ENCODE data around the gene KIF14. TPM values are rescaled to one million over a fixed set of nuclear protein-coding genes. Genes with fewer than 3 reads are reported as not detected.

The KIF14 gene
- total and polyA plus RNA-seq, 2 of the 4 experiments (the other 2 are of a cell fraction): 2.3 to 4.7 TPM

DNA sequence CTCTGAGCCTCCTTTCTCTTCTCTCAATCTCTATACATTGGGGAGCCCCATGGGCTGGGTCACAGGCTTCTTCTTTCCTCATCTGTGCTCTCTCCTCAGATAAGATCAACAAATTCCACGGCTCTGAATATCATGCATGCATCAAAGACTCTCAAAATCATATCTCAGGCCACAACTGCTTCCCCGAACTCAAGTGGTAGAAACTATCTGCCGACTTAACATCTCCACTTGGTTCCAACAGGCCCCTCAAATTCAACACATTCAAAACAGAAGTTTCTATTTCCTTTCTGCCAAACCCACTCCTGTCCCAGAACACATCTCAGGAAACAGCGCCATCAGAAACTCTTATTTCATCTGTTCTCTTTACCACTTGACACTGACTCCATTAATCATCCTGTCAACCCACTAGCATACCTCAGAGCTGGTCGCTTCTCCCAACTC, 32.5 kb upstream of the KIF14 start:
- no peak overlapping the region for H3K18ac ChIP-seq (ENCODE audit: low read depth, low read length)
- no peak overlapping the region for H3K4me3 ChIP-seq (ENCODE audit: insufficient read depth, low read depth, low read length)
- H2BK15ac ChIP-seq (ENCODE audit: low read depth, low read length): no peak overlapping the region
- H3K56ac ChIP-seq (ENCODE audit: extremely low read depth, insufficient read depth, low read length): no peak overlapping the region
- no peaks in the 10 kb centered on the region for H3K4me1 ChIP-seq (ENCODE audit: control insufficient read depth, insufficient read depth, low read length)
- H2BK120ac ChIP-seq (ENCODE audit: low read depth, low read length): no peak overlapping the region
- no peak overlapping the region for H3K14ac ChIP-seq (replicated peaks; ENCODE audit: low read depth, low read length)
- no peak overlapping the region for H4K91ac ChIP-seq (ENCODE audit: insufficient read depth, low read depth, low read length)
- intact Hi-C loops (cut with micrococcal nuclease): no loop called here
- H3K9me3 ChIP-seq (ENCODE audit: control insufficient read depth, insufficient read depth, low read length): no peaks in the 10 kb centered on the region
- DNase-seq: no peak
- dilution Hi-C loops (cut with HindIII; ENCODE audit: low sequenced_read_pairs, unreplicated experiment): no loop called here
- no peak overlapping the region for H2BK20ac ChIP-seq (ENCODE audit: low read depth, low read length)
- no TSS peak for BruUV-seq (replicated peaks)
- no peak overlapping the region for H3K9ac ChIP-seq (ENCODE audit: low read depth, low read length)
- no peak for ATAC-seq (ENCODE audit: low read depth)
- no peak overlapping the region for H3K4me2 ChIP-seq (ENCODE audit: low read depth, low read length)
- no peak overlapping the region for H2BK5ac ChIP-seq (ENCODE audit: low read depth, low read length, poor library complexity, severe bottlenecking)
- H3K23ac ChIP-seq (ENCODE audit: low read depth, low read length): no peak overlapping the region
- no peak overlapping the region for H4K5ac ChIP-seq (ENCODE audit: low read depth, low read length)
- H4K20me1 ChIP-seq (ENCODE audit: insufficient read depth, low read length): no peaks in the 10 kb centered on the region
- ChIA-PET CTCF (no interaction called here), POLR2A (ENCODE audit: unreplicated experiment) (no interaction called here)
- H3K4ac ChIP-seq (ENCODE audit: low read depth, low read length): no peak overlapping the region
- WGBS, 2 experiments (ENCODE audit: extremely low coverage in 2 of 2, insufficient read length in 1 of 2): 80% methylated on average over 5 of the region's 5 CpGs; no CpG with 5 or more reads in 1 of the 2 experiments
- no peak overlapping the region for H2AFZ ChIP-seq (replicated peaks; ENCODE audit: low read length, poor library complexity)
- no peak for TF ChIP-seq RAD21 (IDR thresholded peaks at IDR 0.05; ENCODE audit: low read length)
- TF ChIP-seq, protein P1, sequence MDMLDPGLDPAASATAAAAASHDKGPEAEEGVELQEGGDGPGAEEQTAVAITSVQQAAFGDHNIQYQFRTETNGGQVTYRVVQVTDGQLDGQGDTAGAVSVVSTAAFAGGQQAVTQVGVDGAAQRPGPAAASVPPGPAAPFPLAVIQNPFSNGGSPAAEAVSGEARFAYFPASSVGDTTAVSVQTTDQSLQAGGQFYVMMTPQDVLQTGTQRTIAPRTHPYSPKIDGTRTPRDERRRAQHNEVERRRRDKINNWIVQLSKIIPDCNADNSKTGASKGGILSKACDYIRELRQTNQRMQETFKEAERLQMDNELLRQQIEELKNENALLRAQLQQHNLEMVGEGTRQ (IDR thresholded peaks at IDR 0.05; ENCODE audit: low read depth, low read length): no peak
- no peak for TF ChIP-seq MAZ (IDR thresholded peaks at IDR 0.05; ENCODE audit: borderline replicate concordance, low read depth, low read length)
- TF ChIP-seq, protein P2, sequence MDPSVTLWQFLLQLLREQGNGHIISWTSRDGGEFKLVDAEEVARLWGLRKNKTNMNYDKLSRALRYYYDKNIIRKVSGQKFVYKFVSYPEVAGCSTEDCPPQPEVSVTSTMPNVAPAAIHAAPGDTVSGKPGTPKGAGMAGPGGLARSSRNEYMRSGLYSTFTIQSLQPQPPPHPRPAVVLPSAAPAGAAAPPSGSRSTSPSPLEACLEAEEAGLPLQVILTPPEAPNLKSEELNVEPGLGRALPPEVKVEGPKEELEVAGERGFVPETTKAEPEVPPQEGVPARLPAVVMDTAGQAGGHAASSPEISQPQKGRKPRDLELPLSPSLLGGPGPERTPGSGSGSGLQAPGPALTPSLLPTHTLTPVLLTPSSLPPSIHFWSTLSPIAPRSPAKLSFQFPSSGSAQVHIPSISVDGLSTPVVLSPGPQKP (IDR thresholded peaks at IDR 0.05; ENCODE audit: borderline replicate concordance, low read depth, low read length): no peak
- TF ChIP-seq BHLHE40 (IDR thresholded peaks at IDR 0.05; ENCODE audit: low read depth, low read length): no peak
- no peak for TF ChIP-seq CEBPB (IDR thresholded peaks at IDR 0.05; ENCODE audit: low read depth, low read length)
- TF ChIP-seq MXI1 (IDR thresholded peaks at IDR 0.05; ENCODE audit: borderline replicate concordance, low read depth, low read length): no peak
- TF ChIP-seq CHD1 (IDR thresholded peaks at IDR 0.05; ENCODE audit: low read depth, low read length): no peak
- no peak for TF ChIP-seq NFE2L2 (IDR thresholded peaks at IDR 0.05; ENCODE audit: low read depth, low read length)
- TF ChIP-seq SMC3 (IDR thresholded peaks at IDR 0.05; ENCODE audit: low read depth, low read length): no peak
- no peak overlapping the region for H3K27ac ChIP-seq (ENCODE audit: insufficient read depth, low read length)
- H3K36me3 ChIP-seq (ENCODE audit: control insufficient read depth, insufficient read depth, low read length): peaks cover 16% of the 10 kb centered on the region
- H3K79me1 ChIP-seq (ENCODE audit: low read depth in 1 of 2, low read length in 2 of 2): no peaks in the 10 kb centered on the region
- no peak overlapping the region for H2AK5ac ChIP-seq (ENCODE audit: low read depth, low read length)
- no peak overlapping the region for H4K8ac ChIP-seq (ENCODE audit: low read depth in 2 of 2, low read length in 2 of 2)
- in situ Hi-C loops (cut with MboI; ENCODE audit: low sequenced_read_pairs): no loop called here
- H3K9me1 ChIP-seq (ENCODE audit: insufficient read depth, low read length): no peaks in the 10 kb centered on the region
- H2AK9ac ChIP-seq (replicated peaks; ENCODE audit: low read depth, low read length, poor library complexity): no peak overlapping the region
- no peaks in the 10 kb centered on the region for H3K27me3 ChIP-seq (ENCODE audit: control insufficient read depth, insufficient read depth, low read length)

Measured in IMR-90 (cell line).